Pancreas (tissue), 10 donors: ENCODE data around the gene MRPS2. TPM values are rescaled to one million over a fixed set of nuclear protein-coding genes. Genes with fewer than 3 reads are reported as not detected.
A peak's percentile ranks its signal among the peaks of the same experiment; 100 is the strongest.

ENCODE experiments used
- ATAC-seq, 4 donors: fragments of 200-7000 bp; cut with Tn5 transposase; one replicate each; pipeline versions ENCODE4 v1.8.0 to v1.9.1; 2020; ENCODE audit warnings: mild to moderate bottlenecking in 4 of 4, moderate library complexity in 4 of 4
- DNase-seq, 6 donors: peaks; one replicate each; pipeline ENCODE4 v3.0.0-alpha.2; 2020
- FAIRE-seq: peaks from 2 replicates; lab custom pipeline; 2012; peaks lifted over from hg19 to GRCh38; lab: Jason Lieb, UNC
- H3K27ac ChIP-seq, 4 donors: fragments of 200-600 bp; sonication (generic); 1 replicate in 3 of 4; 2 replicates in 1 of 4; pipeline versions ENCODE4 v1.5.0 to v1.8.0; 2020
- H3K27me3 ChIP-seq, 4 donors: fragments of 200-600 bp; one replicate each; pipeline ENCODE4 v1.8.0; 2021
- H3K36me3 ChIP-seq, 3 donors: fragments of 200-600 bp; sonication (generic) in 1 of 3; one replicate each; pipeline versions ENCODE4 v1.5.0 to v1.8.0; 2020 to 2021
- H3K4me1 ChIP-seq, 3 donors: fragments of 200-600 bp; one replicate each; pipeline ENCODE4 v1.8.0; 2021
- H3K4me3 ChIP-seq, 4 donors: fragments of 200-600 bp; sonication (generic) in 2 of 4; one replicate each; pipeline versions ENCODE4 v1.5.0 to v1.8.0; 2020 to 2021
- H3K9me3 ChIP-seq, 4 donors: fragments of 200-600 bp; one replicate each; pipeline ENCODE4 v1.8.0; 2021
- CTCF ChIP-seq, 4 donors: fragments of 200-600 bp; sonication (generic) in 3 of 4; IDR thresholded peaks; one replicate each; pipeline versions ENCODE4 v1.5.0 to v1.8.0; 2021; ENCODE audit warnings: antibody characterized with exemption in 4 of 4
- WGBS, 2 donors: extraction: QIAGEN DNeasy Blood & Tissue Kit; methylation state at CpG; one replicate each; pipeline ENCODE4 v1.1.7; 2013; 5-methylcytosine and 5-hydroxymethylcytosine counted together
- intact Hi-C, 3 donors: fragments of 100-400 bp; cut with DNase I; formaldehyde crosslinking; loops; one replicate each; pipeline versions ENCODE4 v1.11.1 to v1.14.2; 2022
- polyA plus RNA-seq, 2 donors: library from polyadenylated mRNA; stranded (reverse); fragments of 200-250 nt; gene quantifications; one replicate each; pipeline ENCODE4 v1.2.3, GENCODE V29; 2013
- total RNA-seq, 6 donors: library from RNA; stranded (reverse); fragmentation: NEBNext Ultra II Directional in 4 of 6; extraction: Animal tissue kit (Norgen Biotek cat#: 25700) in 4 of 6; gene quantifications; one replicate each; pipeline versions ENCODE4 v1.2.1 to v1.2.4, GENCODE V29; 2021 to 2023
- donor health status: healthy with polysubstance abuse.
- donor health status: DM: no; HTN: no; CAD: no; lungs with moderate emphysema.
- donor health status: DM: no; HTN: no; CAD: no.
- donor health status: control.
- donor health status: control.
- donor health status: Bipolar disorder and iron deficiency.
- donor health status: DM: yes; HTN: yes; CAD: no.
- donor health status: DM: no; HTN: no; CAD: no.
- donor health status: DM: no; HTN: no; CAD: no.
- donor health status: DM: yes; HTN: yes; CAD: no.

Gene MRPS2
- total and polyA plus RNA-seq, 8 donors: 16.0 to 34.9 (median 19.1) TPM

GRCh38 chr9:135485385-135485784 is 15.1 kb upstream of the MRPS2 start:
- TF ChIP-seq CTCF (IDR thresholded peaks at IDR 0.05): no peak
- no peak overlapping the region for H3K27ac ChIP-seq
- no peak for DNase-seq
- no peak for ATAC-seq
- H3K4me1 ChIP-seq: peaks cover 0 to 14% (median 6%) of the 10 kb centered on the region in 3 donors
- H3K9me3 ChIP-seq: no peaks in the 10 kb centered on the region
- H3K36me3 ChIP-seq: peaks cover 0 to 49% (median 22%) of the 10 kb centered on the region in 3 donors
- no peak overlapping the region for H3K4me3 ChIP-seq
- intact Hi-C loops: no loop called here
- no peaks in the 10 kb centered on the region for H3K27me3 ChIP-seq
- WGBS, 2 donors: 94 to 95% methylated on average over 25 of the region's 25 CpGs
- FAIRE-seq: no peak

DNA sequence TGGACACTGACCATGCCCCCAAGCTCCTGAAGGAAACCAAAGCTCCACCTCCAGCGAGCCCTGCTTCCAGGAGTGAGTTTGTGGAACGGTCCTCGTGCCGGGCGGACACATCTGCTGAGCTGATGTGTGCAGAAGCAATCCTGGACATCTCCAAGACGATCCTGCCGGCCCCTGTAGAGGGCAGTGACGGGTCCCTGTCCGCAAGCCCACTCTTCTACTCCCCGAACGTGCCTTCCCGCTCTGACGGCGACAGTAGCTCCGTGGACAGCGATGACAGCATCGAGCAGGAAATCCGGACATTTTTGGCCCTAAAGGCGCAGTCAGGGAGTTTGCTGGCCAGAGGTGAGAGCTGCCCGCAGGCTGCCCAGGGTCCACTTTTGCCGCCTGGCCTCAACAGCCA is 14.7 kb upstream of the MRPS2 start:
- WGBS, 2 donors: 89 to 91% methylated on average over 21 of the region's 21 CpGs
- peaks cover 0 to 11% (median 5%) of the 10 kb centered on the region in 3 donors for H3K4me1 ChIP-seq
- peaks cover 0 to 49% (median 22%) of the 10 kb centered on the region in 3 donors for H3K36me3 ChIP-seq
- no peak for FAIRE-seq
- no peak for ATAC-seq
- no peak for TF ChIP-seq CTCF (IDR thresholded peaks at IDR 0.05)
- intact Hi-C loops: no loop called here
- no peak overlapping the region for H3K27ac ChIP-seq
- no peak overlapping the region for H3K4me3 ChIP-seq
- no peaks in the 10 kb centered on the region for H3K27me3 ChIP-seq
- H3K9me3 ChIP-seq: no peaks in the 10 kb centered on the region
- DNase-seq: peak in 1 of 6 donors; percentile 62

- Histone ChIP-seq H3K9me3 (no peaks in the 10 kb centered on the region), H3K27ac (no peak overlapping the region), H3K36me3 (peaks cover 0 to 49% (median 22%) of the 10 kb centered on the region in 3 donors), H3K27me3 (no peaks in the 10 kb centered on the region), H3K4me1 (peaks cover 0 to 4% (median 0%) of the 10 kb centered on the region in 3 donors), H3K4me3 (no peak overlapping the region)
- intact Hi-C loops: no loop called here
- no peak for TF ChIP-seq CTCF (IDR thresholded peaks at IDR 0.05)
- ATAC-seq (no peak), DNase-seq (peak in 2 of 6 donors; percentile 48 to 52), FAIRE-seq (no peak)
- 93 to 97% methylated on average over 31 to 33 of the region's 33 CpGs for WGBS, 2 donors
These were observed 14.0 kb upstream of the MRPS2 start for GRCh38 chr9:135486267-135487065.

DNA sequence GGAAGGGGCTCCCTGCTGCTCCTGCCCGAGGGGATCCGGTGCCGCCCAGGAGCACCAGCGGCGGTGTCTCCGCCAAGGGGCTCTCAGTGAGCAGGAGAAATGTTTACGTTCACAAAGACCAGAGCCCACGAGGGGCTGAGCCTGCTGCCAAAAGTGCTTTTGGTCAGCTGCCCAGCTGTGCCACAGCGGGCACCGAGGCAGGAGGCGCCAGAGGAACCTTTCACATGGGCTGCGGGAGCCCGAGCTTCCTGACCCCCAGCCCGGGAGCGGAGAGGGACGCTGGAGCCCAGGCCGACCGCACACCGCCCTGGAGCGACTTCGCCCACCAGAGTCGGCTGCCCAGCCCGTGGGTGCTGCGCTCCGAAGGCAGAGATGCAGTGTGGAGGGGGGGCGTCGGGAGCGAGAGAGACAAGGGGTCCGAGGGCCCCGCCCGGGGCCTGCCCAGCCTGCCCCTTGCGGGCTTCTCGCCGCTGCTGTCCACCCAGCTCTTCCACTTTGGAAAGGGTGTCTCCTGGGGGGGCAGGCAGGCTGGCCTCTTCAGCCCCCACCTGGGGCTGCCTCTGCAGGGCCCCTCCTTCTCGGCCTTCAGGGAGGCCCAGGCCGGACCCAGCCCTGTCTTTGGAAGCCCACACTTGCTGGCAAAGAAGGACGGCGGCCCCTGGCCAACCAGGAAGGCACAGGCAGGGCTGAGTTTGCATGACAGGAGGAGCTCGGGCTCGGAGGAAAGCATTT is 13.0 kb upstream of the MRPS2 start:
- TF ChIP-seq CTCF (IDR thresholded peaks at IDR 0.05): no peak
- DNase-seq: peak in 2 of 6 donors; percentile 50

More for the DNA sequence above, 13.0 kb upstream of the MRPS2 start:
- intact Hi-C loops: no loop called here
- H3K36me3 ChIP-seq: peaks cover 0 to 49% (median 22%) of the 10 kb centered on the region in 3 donors
- ATAC-seq (no peak), FAIRE-seq (no peak)
- H3K4me1 ChIP-seq: no peaks in the 10 kb centered on the region
- 95% methylated on average over 37 to 40 of the region's 40 CpGs for WGBS, 2 donors
- H3K4me3 ChIP-seq: no peak overlapping the region
- H3K27ac ChIP-seq: no peak overlapping the region
- no peaks in the 10 kb centered on the region for H3K27me3 ChIP-seq
- no peaks in the 10 kb centered on the region for H3K9me3 ChIP-seq
